Activated CD4-positive, alpha-beta T cell treated with anti-CD3 and anti-CD28 coated beads for 36 hours (primary cell): Measurements from ENCODE around the gene PPP1R37. TPM values are rescaled to one million over a fixed set of nuclear protein-coding genes. Genes with fewer than 3 reads are reported as not detected.

Experiments
- ATAC-seq: fragments of 200-7000 bp; cut with Tn5 transposase; one replicate; pipeline ENCODE4 v1.10.0; 2021; ENCODE audit warnings: mild to moderate bottlenecking, moderate library complexity
- CTCF ChIA-PET: fragments of 350-600 bp; sonication (Branson Sonifier 250); formaldehyde crosslinking; loops from one replicate; lab custom pipeline; 2021; ENCODE audit warnings: antibody characterized with exemption; lab: Charles Lee
- POLR2A ChIA-PET: fragments of 350-600 bp; sonication (Branson Sonifier 250); formaldehyde crosslinking; loops from one replicate; lab custom pipeline; 2021; ENCODE audit warnings: antibody characterized with exemption, inconsistent platforms; lab: Charles Lee
- DNase-seq: peaks from one replicate; pipeline ENCODE4 v3.0.0-alpha.2; 2020
- H3K27ac Mint-ChIP-seq: one replicate; pipeline ENCODE4 v1.8.0; 2021; ENCODE audit warnings: mixed read lengths
- H3K27me3 Mint-ChIP-seq: one replicate; pipeline ENCODE4 v1.8.0; 2021; ENCODE audit warnings: mixed read lengths
- H3K36me3 Mint-ChIP-seq: one replicate; pipeline ENCODE4 v1.8.0; 2021; ENCODE audit warnings: low read depth, mixed read lengths
- H3K4me1 Mint-ChIP-seq: one replicate; pipeline ENCODE4 v1.8.0; 2021; ENCODE audit warnings: mixed read lengths
- H3K4me3 Mint-ChIP-seq: one replicate; pipeline ENCODE4 v1.8.0; 2021; ENCODE audit warnings: mild to moderate bottlenecking, moderate library complexity, mixed read lengths
- H3K9me3 Mint-ChIP-seq: one replicate; pipeline ENCODE4 v1.8.0; 2021; ENCODE audit warnings: low read depth, mixed read lengths
- intact Hi-C, 2 experiments: fragments of 100-400 bp; cut with DNase I in 1 of 2; cut with micrococcal nuclease in 1 of 2; formaldehyde crosslinking; loops; one replicate each; pipeline versions ENCODE4 v1.14.2 to v1.15.1; 2022 to 2024; cut with DNase I, micrococcal nuclease
- total RNA-seq, 2 experiments: library from RNA; stranded (reverse); gene quantifications; one replicate each; pipeline ENCODE4 v1.2.3, GENCODE V29; 2021

Gene PPP1R37
- total RNA-seq, 2 experiments from 2014 or later: 12.5 to 14.1 TPM

- no peaks in the 10 kb centered on the region for H3K27me3 Mint-ChIP-seq
Measured at GRCh38 chr19:45139286-45140143, 46.5 kb downstream of the PPP1R37 start.

GRCh38 chr19:45140144-45140503 is 47.1 kb downstream of the PPP1R37 start:
- no peak for ATAC-seq
- H3K4me3 Mint-ChIP-seq: no peak overlapping the region
- no peaks in the 10 kb centered on the region for H3K4me1 Mint-ChIP-seq
- POLR2A ChIA-PET: no interaction called here
- intact Hi-C loops: no loop called here
- no peaks in the 10 kb centered on the region for H3K27me3 Mint-ChIP-seq
- CTCF ChIA-PET: no interaction called here
- no peaks in the 10 kb centered on the region for H3K9me3 Mint-ChIP-seq
- DNase-seq: no peak
- peaks cover 9% of the 10 kb centered on the region for H3K36me3 Mint-ChIP-seq
- H3K27ac Mint-ChIP-seq: no peak overlapping the region

More at GRCh38 chr19:45139286-45140143, 46.5 kb downstream of the PPP1R37 start:
- no peak overlapping the region for H3K27ac Mint-ChIP-seq
- H3K4me3 Mint-ChIP-seq: no peak overlapping the region
- H3K9me3 Mint-ChIP-seq: no peaks in the 10 kb centered on the region
- DNase-seq (no peak), ATAC-seq (no peak)
- intact Hi-C loops: no loop called here
- CTCF ChIA-PET: no interaction called here
- no peaks in the 10 kb centered on the region for H3K4me1 Mint-ChIP-seq
- POLR2A ChIA-PET: no interaction called here
- H3K36me3 Mint-ChIP-seq: peaks cover 9% of the 10 kb centered on the region

GRCh38 chr19:45140533-45140932 is 47.6 kb downstream of the PPP1R37 start:
- DNase-seq: no peak
- no peak overlapping the region for H3K27ac Mint-ChIP-seq
- ChIA-PET CTCF (no interaction called here), POLR2A (no interaction called here)
- no peaks in the 10 kb centered on the region for H3K9me3 Mint-ChIP-seq
- H3K27me3 Mint-ChIP-seq: no peaks in the 10 kb centered on the region
- intact Hi-C loops: no loop called here
- H3K4me1 Mint-ChIP-seq: no peaks in the 10 kb centered on the region
- H3K4me3 Mint-ChIP-seq: no peak overlapping the region
- peaks cover 9% of the 10 kb centered on the region for H3K36me3 Mint-ChIP-seq
- ATAC-seq: no peak

GRCh38 chr19:45141203-45141900 is 48.4 kb downstream of the PPP1R37 start:
- no peak for ATAC-seq
- intact Hi-C loops: no loop called here
- DNase-seq: no peak
- H3K4me1 Mint-ChIP-seq: no peaks in the 10 kb centered on the region
- no peak overlapping the region for H3K27ac Mint-ChIP-seq
- ChIA-PET POLR2A (no interaction called here), CTCF (interaction anchor here (0.9 kb wide), 1 partner anchor 9 kb away, joined by 3 read pairs; no protein-coding TSS in a partner anchor)
- no peaks in the 10 kb centered on the region for H3K27me3 Mint-ChIP-seq
- H3K9me3 Mint-ChIP-seq: no peaks in the 10 kb centered on the region
- no peak overlapping the region for H3K4me3 Mint-ChIP-seq
- peaks cover 9% of the 10 kb centered on the region for H3K36me3 Mint-ChIP-seq

- intact Hi-C loops: no loop called here
- no peaks in the 10 kb centered on the region for H3K9me3 Mint-ChIP-seq
- CTCF ChIA-PET: interaction anchor here (0.9 kb wide), 1 partner anchor 8 kb away, joined by 3 read pairs; no protein-coding TSS in a partner anchor
- no peak for DNase-seq
- H3K27ac Mint-ChIP-seq: no peak overlapping the region
- no peaks in the 10 kb centered on the region for H3K4me1 Mint-ChIP-seq
- ATAC-seq: no peak
- H3K4me3 Mint-ChIP-seq: no peak overlapping the region
- H3K36me3 Mint-ChIP-seq: peaks cover 9% of the 10 kb centered on the region
- POLR2A ChIA-PET: no interaction called here
- no peaks in the 10 kb centered on the region for H3K27me3 Mint-ChIP-seq
Measured at GRCh38 chr19:45142016-45142725, 49.2 kb downstream of the PPP1R37 start.

- DNase-seq: no peak
- ATAC-seq: no peak
- Mint-ChIP-seq H3K27me3 (no peaks in the 10 kb centered on the region), H3K27ac (no peak overlapping the region), H3K9me3 (no peaks in the 10 kb centered on the region), H3K36me3 (peaks cover 9% of the 10 kb centered on the region), H3K4me3 (no peak overlapping the region), H3K4me1 (no peaks in the 10 kb centered on the region)
- CTCF ChIA-PET: interaction anchor here (0.7 to 1.4 kb wide), 2 partner anchors 9 to 83 kb away, joined by 3 to 5 read pairs; no protein-coding TSS in a partner anchor
- intact Hi-C loops: no loop called here
- POLR2A ChIA-PET: no interaction called here
Measured at GRCh38 chr19:45142726-45143110, 49.7 kb downstream of the PPP1R37 start.

GRCh38 chr19:45144431-45145269 is 51.7 kb downstream of the PPP1R37 start:
- intact Hi-C loops: no loop called here
- Mint-ChIP-seq H3K27me3 (no peaks in the 10 kb centered on the region), H3K4me3 (no peak overlapping the region), H3K36me3 (peaks cover 9% of the 10 kb centered on the region), H3K9me3 (no peaks in the 10 kb centered on the region), H3K4me1 (peaks cover 2% of the 10 kb centered on the region), H3K27ac (no peak overlapping the region)
- ChIA-PET POLR2A (no interaction called here), CTCF (no interaction called here)
- no peak for DNase-seq
- ATAC-seq: no peak

- Mint-ChIP-seq H3K4me1 (peaks cover 2% of the 10 kb centered on the region), H3K36me3 (peaks cover 9% of the 10 kb centered on the region), H3K27me3 (no peaks in the 10 kb centered on the region), H3K4me3 (no peak overlapping the region), H3K9me3 (no peaks in the 10 kb centered on the region), H3K27ac (no peak overlapping the region)
- no peak for DNase-seq
- intact Hi-C loops: no loop called here
- ChIA-PET CTCF (no interaction called here), POLR2A (no interaction called here)
- no peak for ATAC-seq
Measured at GRCh38 chr19:45145270-45146189, 52.6 kb downstream of the PPP1R37 start.

- Mint-ChIP-seq H3K4me1 (peaks cover 2% of the 10 kb centered on the region), H3K27ac (no peak overlapping the region), H3K27me3 (no peaks in the 10 kb centered on the region), H3K9me3 (no peaks in the 10 kb centered on the region), H3K36me3 (peaks cover 9% of the 10 kb centered on the region), H3K4me3 (no peak overlapping the region)
- ATAC-seq: no peak
- no peak for DNase-seq
- intact Hi-C loops: no loop called here
- POLR2A ChIA-PET: no interaction called here
- CTCF ChIA-PET: no interaction called here
Measured at GRCh38 chr19:45146251-45146650, 53.3 kb downstream of the PPP1R37 start.

- Mint-ChIP-seq H3K27me3 (peaks cover 5% of the 10 kb centered on the region), H3K36me3 (peaks cover 13% of the 10 kb centered on the region), H3K27ac (no peak overlapping the region), H3K4me1 (peaks cover 4% of the 10 kb centered on the region), H3K4me3 (no peak overlapping the region), H3K9me3 (no peaks in the 10 kb centered on the region)
- ChIA-PET CTCF (no interaction called here), POLR2A (no interaction called here)
- DNase-seq (no peak), ATAC-seq (no peak)
- intact Hi-C loops: no loop called here
Measured at GRCh38 chr19:45146741-45147205, 53.8 kb downstream of the PPP1R37 start.
